ENCODE results near the gene COA1.

COA1 gene

GRCh38 chr7:43590862-43591557 lies 138.3 kb downstream of the COA1 start:
- no peak overlapping the region for H3K4me2 ChIP-seq (ENCODE audit: low read depth, low read length)
- no peaks in the 10 kb centered on the region for H3K9me2 ChIP-seq (replicated peaks; ENCODE audit: insufficient read depth, low read length)
- H3K4me3 ChIP-seq (ENCODE audit: low read length) = no peak overlapping the region
- peaks cover 8% of the 10 kb centered on the region for H3F3A ChIP-seq (ENCODE audit: insufficient read depth, low read length)
- DNase-seq = no peak
- no peaks in the 10 kb centered on the region for H3K9me3 ChIP-seq (replicated peaks; ENCODE audit: insufficient read depth, low read length)
- H3K9ac ChIP-seq (ENCODE audit: low read length) = no peak overlapping the region
- H3K4me1 ChIP-seq (ENCODE audit: low read length) = peaks cover 45% of the 10 kb centered on the region
- peaks cover 6% of the 10 kb centered on the region; the same call in 1 of the 2 replicates for H4K20me1 ChIP-seq (ENCODE audit: insufficient read depth, low read length)
- H3K27me3 ChIP-seq (replicated peaks; ENCODE audit: insufficient read depth, low read length) = no peaks in the 10 kb centered on the region
- H3K36me3 ChIP-seq (replicated peaks; ENCODE audit: insufficient read depth, low read length) = no peaks in the 10 kb centered on the region
- peaks cover 99% of the 10 kb centered on the region for H3K79me2 ChIP-seq (ENCODE audit: low read length)
- no peak for TF ChIP-seq EZH2phosphoT487 (IDR thresholded peaks at IDR 0.05; ENCODE audit: low read length)
- no peak for TF ChIP-seq EZH2 (optimal IDR thresholded peaks at IDR 0.05; ENCODE audit: low read depth, low read length)
- no peak for TF ChIP-seq CTCF (IDR thresholded peaks at IDR 0.05; ENCODE audit: low read length)
- H2AFZ ChIP-seq (ENCODE audit: low read length) = no peak overlapping the region
- no peak overlapping the region for H3K27ac ChIP-seq (ENCODE audit: low read length)

- peaks cover 6% of the 10 kb centered on the region; the same call in 1 of the 2 replicates for H4K20me1 ChIP-seq (ENCODE audit: insufficient read depth, low read length)
- H3F3A ChIP-seq (ENCODE audit: insufficient read depth, low read length) = peaks cover 17% of the 10 kb centered on the region
Observed at GRCh38 chr7:43589728-43590127, 139.6 kb downstream of the COA1 start.

More at GRCh38 chr7:43589728-43590127, 139.6 kb downstream of the COA1 start:
- TF ChIP-seq CTCF (IDR thresholded peaks at IDR 0.05; ENCODE audit: low read length) (no peak), EZH2 (optimal IDR thresholded peaks at IDR 0.05; ENCODE audit: low read depth, low read length) (no peak)
- Histone ChIP-seq H3K9ac (ENCODE audit: low read length) (no peak overlapping the region), H2AFZ (ENCODE audit: low read length) (no peak overlapping the region), H3K27me3 (replicated peaks; ENCODE audit: insufficient read depth, low read length) (no peaks in the 10 kb centered on the region), H3K4me1 (ENCODE audit: low read length) (peaks cover 47% of the 10 kb centered on the region), H3K9me3 (replicated peaks; ENCODE audit: insufficient read depth, low read length) (no peaks in the 10 kb centered on the region), H3K9me2 (replicated peaks; ENCODE audit: insufficient read depth, low read length) (no peaks in the 10 kb centered on the region), H3K79me2 (ENCODE audit: low read length) (peaks cover 99% of the 10 kb centered on the region), H3K4me3 (ENCODE audit: low read length) (no peak overlapping the region), H3K36me3 (replicated peaks; ENCODE audit: insufficient read depth, low read length) (no peaks in the 10 kb centered on the region), H3K27ac (ENCODE audit: low read length) (no peak overlapping the region), H3K4me2 (ENCODE audit: low read depth, low read length) (no peak overlapping the region)
- no peak for DNase-seq
